Sigmoid colon (tissue), 7 donors: ENCODE results near the gene GOLPH3. TPM values are rescaled to one million over a fixed set of nuclear protein-coding genes. Genes with fewer than 3 reads are reported as not detected.
"Not testable (repeated sequence)": the region's sequence is repeated elsewhere in the genome, so short reads cannot be mapped to it uniquely, and the experiment has no call there.

ENCODE experiments used
- DNase-seq: peaks from one replicate; pipeline ENCODE4 v3.0.0-alpha.2; 2019
- H3K27ac ChIP-seq, 4 donors: fragments of 200-600 bp; sonication (generic); one replicate each; pipeline ENCODE4 v1.5.1; 2016 to 2019; ENCODE audit warnings: mild to moderate bottlenecking in 1 of 4
- H3K27me3 ChIP-seq, 3 donors: fragments of 200-600 bp; sonication (generic); one replicate each; pipeline ENCODE4 v1.5.1; 2019; ENCODE audit warnings: mild to moderate bottlenecking in 1 of 3
- H3K36me3 ChIP-seq, 4 donors: fragments of 200-600 bp; sonication (generic); one replicate each; pipeline ENCODE4 v1.5.1; 2016 to 2019
- H3K4me1 ChIP-seq, 4 donors: fragments of 200-600 bp; sonication (generic); one replicate each; pipeline ENCODE4 v1.5.1; 2017 to 2019
- H3K4me3 ChIP-seq, 4 donors: fragments of 200-600 bp; sonication (generic); one replicate each; pipeline ENCODE4 v1.5.1; 2017 to 2019; ENCODE audit warnings: mild to moderate bottlenecking in 2 of 4, moderate library complexity in 1 of 4
- H3K9me3 ChIP-seq, 4 donors: fragments of 200-600 bp in 3 of 4; sonication (generic) in 3 of 4; one replicate each; pipeline versions ENCODE4 v1.5.1 to v1.6.1; 2013 to 2019
- CTCF ChIP-seq, 4 experiments: fragments of 450-650 bp in 3 of 4; fragments of 200-600 bp in 1 of 4; IDR thresholded peaks; one replicate each; pipeline ENCODE4 v1.5.1; 2016 to 2019; ENCODE audit warnings: antibody characterized with exemption in 4 of 4, mild to moderate bottlenecking in 3 of 4, moderate library complexity in 2 of 4
- EP300 ChIP-seq, 4 donors: sonication (generic); formaldehyde crosslinking; IDR thresholded peaks; one replicate each; pipeline ENCODE4 v1.6.1; 2017; ENCODE audit warnings: antibody characterized with exemption in 4 of 4
- POLR2A ChIP-seq, 2 donors: fragments of 450-650 bp; IDR thresholded peaks; one replicate each; pipeline ENCODE4 v1.6.1; 2016; ENCODE audit warnings: antibody characterized with exemption in 2 of 2, mild to moderate bottlenecking in 2 of 2, moderate library complexity in 2 of 2
- POLR2AphosphoS5 ChIP-seq, 4 donors: sonication (generic); formaldehyde crosslinking; IDR thresholded peaks; one replicate each; pipeline ENCODE4 v1.6.1; 2017; ENCODE audit warnings: antibody characterized with exemption in 4 of 4
- WGBS, 2 donors: extraction: QIAGEN DNeasy Blood & Tissue Kit; methylation state at CpG; one replicate each; pipeline ENCODE4 v1.1.7; 2013; 5-methylcytosine and 5-hydroxymethylcytosine counted together
- intact Hi-C: fragments of 100-400 bp; cut with DNase I; formaldehyde crosslinking; loops from one replicate; pipeline ENCODE4 v1.15.1; 2023
- polyA plus RNA-seq, 3 donors: library from polyadenylated mRNA; stranded (reverse); fragments of 200-250 nt; gene quantifications; one replicate each; pipeline ENCODE4 v1.2.3, GENCODE V29; 2013
- total RNA-seq, 4 donors: library from RNA; depleted of rRNA; stranded (reverse); fragments of >200 nt; gene quantifications; one replicate each; pipeline ENCODE4 v1.1.0, GENCODE V29; 2016
- donor health status: healthy with polysubstance abuse.
- donor health status: Bipolar disorder and iron deficiency.
- donor health status: healthy.

GOLPH3 gene
- total and polyA plus RNA-seq, 7 donors = 63.6 to 247 (median 170) TPM

- Histone ChIP-seq H3K4me3 (no peak overlapping the region), H3K27ac (no peak overlapping the region), H3K27me3 (no peaks in the 10 kb centered on the region), H3K36me3 (peaks cover 0 to 18% (median 2%) of the 10 kb centered on the region in 4 donors), H3K9me3 (no peaks in the 10 kb centered on the region), H3K4me1 (no peaks in the 10 kb centered on the region)
- DNase-seq = no peak
- 92 to 94% methylated on average over 24 of the region's 24 CpGs for WGBS, 2 donors
- intact Hi-C loops = no loop called here
- TF ChIP-seq CTCF (IDR thresholded peaks at IDR 0.05) (no peak), POLR2A (IDR thresholded peaks at IDR 0.05) (no peak)
Measured at GRCh38 chr5:32087086-32088082, 86.7 kb downstream of the GOLPH3 start.

- intact Hi-C loops = no loop called here
- no peaks in the 10 kb centered on the region for H3K9me3 ChIP-seq
- H3K36me3 ChIP-seq = peaks cover 0 to 10% (median 0%) of the 10 kb centered on the region in 4 donors
- H3K27me3 ChIP-seq = no peaks in the 10 kb centered on the region
- no peak overlapping the region for H3K4me3 ChIP-seq
- WGBS, 2 donors = 83 to 88% methylated on average over 10 of the region's 10 CpGs
- TF ChIP-seq POLR2A (IDR thresholded peaks at IDR 0.05) (no peak), CTCF (IDR thresholded peaks at IDR 0.05) (no peak), POLR2AphosphoS5 (IDR thresholded peaks at IDR 0.05) (no peak), EP300 (IDR thresholded peaks at IDR 0.05) (no peak)
- H3K4me1 ChIP-seq = no peaks in the 10 kb centered on the region
- no peak for DNase-seq
- no peak overlapping the region for H3K27ac ChIP-seq
Measured at GRCh38 chr5:32083981-32084430, 90.1 kb downstream of the GOLPH3 start.

GRCh38 chr5:32082701-32083100 lies 91.4 kb downstream of the GOLPH3 start:
- Histone ChIP-seq H3K27ac (no peak overlapping the region), H3K4me3 (no peak overlapping the region), H3K4me1 (no peaks in the 10 kb centered on the region), H3K27me3 (no peaks in the 10 kb centered on the region), H3K36me3 (peaks cover 0 to 4% (median 0%) of the 10 kb centered on the region in 4 donors), H3K9me3 (no peaks in the 10 kb centered on the region)
- intact Hi-C loops = no loop called here
- DNase-seq = no peak
- TF ChIP-seq POLR2AphosphoS5 (IDR thresholded peaks at IDR 0.05) (no peak), POLR2A (IDR thresholded peaks at IDR 0.05) (no peak), CTCF (IDR thresholded peaks at IDR 0.05) (no peak), EP300 (IDR thresholded peaks at IDR 0.05) (no peak)
- 74 to 80% methylated on average over 4 of the region's 4 CpGs for WGBS, 2 donors

- H3K4me3 ChIP-seq, H3K9me3 ChIP-seq, H3K27me3 ChIP-seq, H3K27ac ChIP-seq, DNase-seq, intact Hi-C loops, H3K36me3 ChIP-seq: not testable (repeated sequence)
- peaks cover 0 to 10% (median 0%) of the 10 kb centered on the region in 4 donors for H3K4me1 ChIP-seq
- 98 to 100% methylated on average over 1 of the region's 1 CpG for WGBS, 2 donors
Measured at GRCh38 chr5:32080565-32080964, 93.6 kb downstream of the GOLPH3 start.

GRCh38 chr5:32078855-32079254 lies 95.3 kb downstream of the GOLPH3 start:
- 89 to 94% methylated on average over 6 of the region's 6 CpGs for WGBS, 2 donors

More at GRCh38 chr5:32078855-32079254, 95.3 kb downstream of the GOLPH3 start:
- H3K4me1 ChIP-seq = peaks cover 0 to 10% (median 0%) of the 10 kb centered on the region in 4 donors
- not testable (repeated sequence) for H3K27me3 ChIP-seq, DNase-seq, H3K4me3 ChIP-seq, H3K36me3 ChIP-seq, H3K9me3 ChIP-seq, H3K27ac ChIP-seq
- intact Hi-C loops = loop anchor here (5.0 to 10.0 kb wide), 3 partner anchors 154 to 497 kb away; no protein-coding TSS in a partner anchor
